ENCODE results near the gene PANX2. TPM values are rescaled to one million over a fixed set of nuclear protein-coding genes. Genes with fewer than 3 reads are reported as not detected.

PANX2 gene
- total RNA-seq, 1 experiment from 2014 or later: 9.4 TPM

DNA sequence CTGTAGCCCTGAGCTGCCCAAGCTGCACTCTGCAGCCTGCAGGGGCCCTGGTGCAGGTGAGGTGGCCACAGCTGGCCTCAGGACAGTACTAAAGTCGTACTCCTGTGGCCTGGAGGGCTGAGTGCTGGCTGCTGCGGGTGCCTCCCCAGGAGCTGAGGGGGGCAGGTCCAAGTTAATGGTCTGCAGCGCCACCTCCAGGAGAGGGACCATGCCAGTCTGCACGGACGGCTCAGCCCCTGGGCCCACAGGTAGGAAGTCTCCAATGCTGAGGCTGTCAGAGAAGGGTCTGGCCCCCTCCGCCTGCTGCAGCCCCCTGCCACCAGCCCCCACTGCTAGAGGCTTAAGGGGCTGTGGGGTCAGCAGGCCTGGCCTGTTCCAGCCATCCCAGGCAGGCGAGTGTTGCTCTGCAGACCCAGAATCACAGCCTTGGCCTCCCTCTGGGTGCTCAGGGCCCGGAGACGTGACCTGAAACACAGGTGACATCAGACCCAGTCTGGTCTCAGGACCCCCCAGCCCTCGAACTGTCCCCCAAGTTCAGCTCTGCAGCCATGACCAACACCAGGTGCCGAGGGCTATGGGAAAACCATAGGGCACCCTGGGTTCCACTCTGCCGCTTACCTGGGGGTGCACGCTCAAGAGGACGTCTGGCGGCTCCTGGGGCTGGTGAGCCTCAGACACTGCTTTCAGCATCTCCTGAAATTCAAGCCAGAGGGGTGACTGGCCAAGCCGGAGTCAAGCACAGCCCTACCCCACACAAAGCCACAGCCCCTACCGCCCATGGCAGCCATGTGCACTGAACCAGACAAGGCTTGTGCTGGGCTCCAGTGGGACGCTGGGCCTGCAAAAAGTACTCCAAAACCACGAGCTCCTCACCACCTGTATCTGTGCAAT, 51.1 kb downstream of the PANX2 start:
- Histone ChIP-seq H3K36me3 (ENCODE audit: low read depth, low read length) (peaks cover 3% of the 10 kb centered on the region; the same call in 1 of the 2 replicates), H3K27ac (ENCODE audit: low read length) (no peak overlapping the region), H3K4me2 (ENCODE audit: low read length) (no peak overlapping the region), H3F3A (ENCODE audit: low read length, unreplicated experiment) (no peaks in the 10 kb centered on the region), H3K27me3 (ENCODE audit: low read length) (no peaks in the 10 kb centered on the region), H4K20me1 (ENCODE audit: low read length) (no peaks in the 10 kb centered on the region), H3K4me1 (ENCODE audit: insufficient read depth, low read length) (no peaks in the 10 kb centered on the region), H3K4me3 (ENCODE audit: low read length) (no peak overlapping the region), H3K9me3 (ENCODE audit: low read length) (no peaks in the 10 kb centered on the region), H3K79me2 (ENCODE audit: low read length) (no peaks in the 10 kb centered on the region), H3K9me2 (replicated peaks; ENCODE audit: low read length) (no peaks in the 10 kb centered on the region), H3K9ac (ENCODE audit: low read length) (no peak overlapping the region), H2AFZ (ENCODE audit: low read length) (no peak overlapping the region)
- no TSS peak for BruUV-seq (replicated peaks)
- TF ChIP-seq EZH2 (IDR thresholded peaks at IDR 0.05; ENCODE audit: low read length, unreplicated experiment): no peak
- TF ChIP-seq CTCF (conservative IDR thresholded peaks at IDR 0.05; ENCODE audit: low read depth, low read length): no peak
- no peak for TF ChIP-seq EZH2phosphoT487 (IDR thresholded peaks at IDR 0.05; ENCODE audit: borderline replicate concordance, low read length)
- CTCF ChIA-PET: no interaction called here
- ATAC-seq (no peak), DNase-seq (no peak)
- POLR2A ChIA-PET (ENCODE audit: unreplicated experiment): no interaction called here
- intact Hi-C loops (cut with micrococcal nuclease): no loop called here

- Histone ChIP-seq H3K9ac (ENCODE audit: low read length) (no peak overlapping the region), H2AFZ (ENCODE audit: low read length) (no peak overlapping the region), H3K9me2 (replicated peaks; ENCODE audit: low read length) (no peaks in the 10 kb centered on the region), H3K27ac (ENCODE audit: low read length) (no peak overlapping the region), H3K4me3 (ENCODE audit: low read length) (no peak overlapping the region), H4K20me1 (ENCODE audit: low read length) (no peaks in the 10 kb centered on the region), H3F3A (ENCODE audit: low read length, unreplicated experiment) (no peaks in the 10 kb centered on the region), H3K36me3 (ENCODE audit: low read depth, low read length) (peaks cover 3% of the 10 kb centered on the region; the same call in 1 of the 2 replicates), H3K79me2 (ENCODE audit: low read length) (no peaks in the 10 kb centered on the region), H3K9me3 (ENCODE audit: low read length) (no peaks in the 10 kb centered on the region), H3K4me1 (ENCODE audit: insufficient read depth, low read length) (no peaks in the 10 kb centered on the region), H3K27me3 (ENCODE audit: low read length) (no peaks in the 10 kb centered on the region), H3K4me2 (ENCODE audit: low read length) (no peak overlapping the region)
- no TSS peak for BruUV-seq (replicated peaks)
- ChIA-PET CTCF (no interaction called here), POLR2A (ENCODE audit: unreplicated experiment) (no interaction called here)
- TF ChIP-seq CTCF (conservative IDR thresholded peaks at IDR 0.05; ENCODE audit: low read depth, low read length) (no peak), EZH2phosphoT487 (IDR thresholded peaks at IDR 0.05; ENCODE audit: borderline replicate concordance, low read length) (no peak), EZH2 (IDR thresholded peaks at IDR 0.05; ENCODE audit: low read length, unreplicated experiment) (no peak)
- ATAC-seq (no peak), DNase-seq (no peak)
- intact Hi-C loops (cut with micrococcal nuclease): no loop called here
Measured at GRCh38 chr22:50222508-50222907, 52.0 kb downstream of the PANX2 start.

DNA sequence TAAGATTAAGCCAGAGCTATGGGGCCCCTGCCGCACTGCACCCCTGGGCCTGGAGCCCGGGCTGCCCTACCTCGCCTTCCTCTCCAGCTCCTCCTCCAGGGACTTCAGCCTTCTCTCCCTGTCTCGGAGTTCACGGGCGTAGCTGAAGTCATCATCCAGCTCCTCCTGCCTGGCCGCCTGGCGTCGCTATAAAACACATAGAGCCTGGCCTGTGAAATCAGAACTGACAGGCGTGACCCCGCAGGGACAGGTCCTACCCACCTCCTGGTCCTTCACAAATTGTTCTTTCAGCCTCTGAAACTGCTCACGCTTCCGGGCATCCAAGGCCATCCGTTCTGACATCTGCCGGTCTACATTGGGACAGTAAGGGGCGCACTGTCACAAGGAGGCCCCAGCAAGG, 53.5 kb downstream of the PANX2 start:
- Histone ChIP-seq H2AFZ (ENCODE audit: low read length) (no peak overlapping the region), H3F3A (ENCODE audit: low read length, unreplicated experiment) (no peaks in the 10 kb centered on the region), H3K79me2 (ENCODE audit: low read length) (no peaks in the 10 kb centered on the region), H3K36me3 (ENCODE audit: low read depth, low read length) (peaks cover 3% of the 10 kb centered on the region; the same call in 1 of the 2 replicates), H3K27me3 (ENCODE audit: low read length) (no peaks in the 10 kb centered on the region), H3K27ac (ENCODE audit: low read length) (no peak overlapping the region), H3K4me1 (ENCODE audit: insufficient read depth, low read length) (no peaks in the 10 kb centered on the region), H3K4me2 (ENCODE audit: low read length) (no peak overlapping the region), H3K9me2 (replicated peaks; ENCODE audit: low read length) (no peaks in the 10 kb centered on the region), H3K4me3 (ENCODE audit: low read length) (no peak overlapping the region), H4K20me1 (ENCODE audit: low read length) (no peaks in the 10 kb centered on the region), H3K9ac (ENCODE audit: low read length) (no peak overlapping the region), H3K9me3 (ENCODE audit: low read length) (no peaks in the 10 kb centered on the region)
- BruUV-seq (replicated peaks): no TSS peak
- ATAC-seq: no peak
- no peak for DNase-seq
- TF ChIP-seq EZH2 (IDR thresholded peaks at IDR 0.05; ENCODE audit: low read length, unreplicated experiment) (no peak), CTCF (conservative IDR thresholded peaks at IDR 0.05; ENCODE audit: low read depth, low read length) (no peak), EZH2phosphoT487 (IDR thresholded peaks at IDR 0.05; ENCODE audit: borderline replicate concordance, low read length) (no peak)
- intact Hi-C loops (cut with micrococcal nuclease): no loop called here
- ChIA-PET POLR2A (ENCODE audit: unreplicated experiment) (no interaction called here), CTCF (no interaction called here)
